Colon (tissue), 2 donors: ENCODE data around the gene WNT16.
"Not testable (repeated sequence)": the region's sequence is repeated elsewhere in the genome, so short reads cannot be mapped to it uniquely, and the experiment has no call there.

ENCODE experiments used
- FAIRE-seq: peaks from 2 replicates; lab custom pipeline; 2012; peaks lifted over from hg19 to GRCh38; lab: Jason Lieb, UNC
- donor health status: control.
- donor health status: control.

WNT16 gene

GRCh38 chr7:121306565-121306964 is 22.2 kb upstream of the WNT16 start:
- no peak for FAIRE-seq

- no peak for FAIRE-seq
Observed at GRCh38 chr7:121307021-121307574, 21.7 kb upstream of the WNT16 start.

DNA sequence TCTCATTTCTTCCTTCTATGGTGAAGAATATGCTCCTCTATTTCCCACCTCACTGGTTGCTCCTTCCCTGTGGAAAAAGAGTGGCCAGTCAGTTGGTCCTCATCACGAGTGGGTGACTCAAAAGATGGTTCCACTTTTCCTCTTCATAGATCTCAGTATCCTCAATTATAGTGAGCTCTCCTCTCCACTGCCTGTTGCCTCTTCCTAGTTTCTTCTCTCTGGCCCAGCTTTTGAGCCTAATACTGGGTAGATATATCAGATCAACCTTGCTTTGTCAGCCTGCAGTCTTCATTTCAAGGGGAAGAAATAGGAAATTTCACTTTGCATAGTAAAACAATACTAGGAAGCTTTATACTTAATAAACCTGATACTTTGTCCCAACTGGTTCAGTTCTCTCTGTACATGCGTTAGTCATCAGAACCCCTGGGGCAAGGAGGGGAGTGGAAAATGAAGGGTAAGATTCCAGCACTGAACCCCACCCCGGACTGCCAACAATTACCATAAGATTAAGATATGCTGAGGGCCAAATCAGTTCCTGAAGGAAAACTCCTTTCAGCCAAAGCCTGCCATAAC is 15.5 kb upstream of the WNT16 start:
- FAIRE-seq: no peak

GRCh38 chr7:121313793-121314676 is 14.8 kb upstream of the WNT16 start:
- FAIRE-seq: no peak

- FAIRE-seq: not testable (repeated sequence)
Observed at GRCh38 chr7:121315170-121315569, 13.6 kb upstream of the WNT16 start.

- FAIRE-seq: no peak
Observed at GRCh38 chr7:121322460-121322859, 6.3 kb upstream of the WNT16 start.

DNA sequence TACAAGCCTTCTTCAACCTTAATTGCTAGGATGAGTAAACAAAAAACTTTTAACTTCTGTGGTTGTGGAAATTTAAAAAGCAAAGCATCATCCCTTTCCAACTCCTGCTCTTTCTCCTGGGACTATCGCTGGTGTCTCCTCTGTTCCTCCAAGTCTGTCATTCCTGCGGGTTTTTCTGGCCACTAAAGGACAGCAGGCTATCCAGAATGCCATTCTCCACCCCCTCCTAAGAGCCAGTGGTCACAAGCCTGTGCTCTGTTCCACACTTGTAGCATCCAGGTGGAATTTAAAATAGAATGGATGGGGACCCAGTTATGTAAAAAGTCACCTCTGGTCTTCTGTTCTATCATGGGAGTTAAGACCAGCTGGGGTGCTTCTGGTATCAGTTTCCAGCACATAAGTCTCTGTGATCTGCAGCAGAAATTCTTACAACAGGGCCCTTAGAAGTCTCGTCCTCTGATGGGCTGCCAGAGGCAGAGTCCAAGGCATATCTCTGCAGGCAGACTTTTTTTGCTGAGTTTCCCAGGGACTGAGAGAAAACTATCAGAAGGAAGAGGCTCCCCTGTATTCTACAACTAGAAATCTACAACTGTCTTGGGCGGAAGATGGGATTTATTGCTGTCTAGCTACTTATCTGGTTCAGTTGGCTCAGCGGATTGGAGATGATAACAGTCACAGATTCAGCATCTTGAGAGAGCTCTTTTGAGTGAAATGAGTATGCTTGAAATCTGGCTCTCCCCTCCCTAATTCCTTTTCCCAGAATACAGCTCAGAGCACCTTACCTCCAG is 5.1 kb upstream of the WNT16 start:
- FAIRE-seq: no peak

- no peak for FAIRE-seq
Observed at GRCh38 chr7:121327671-121328070, 1.1 kb upstream of the WNT16 start.

GRCh38 chr7:121329191-121330052 is 622 bp downstream of the WNT16 start:
- FAIRE-seq: no peak

- no peak for FAIRE-seq
Observed at GRCh38 chr7:121330053-121330833, 1.4 kb downstream of the WNT16 start.

GRCh38 chr7:121331048-121331447 is 2.2 kb downstream of the WNT16 start:
- no peak for FAIRE-seq

- no peak for FAIRE-seq
Observed at GRCh38 chr7:121331574-121331973, 2.8 kb downstream of the WNT16 start.

DNA sequence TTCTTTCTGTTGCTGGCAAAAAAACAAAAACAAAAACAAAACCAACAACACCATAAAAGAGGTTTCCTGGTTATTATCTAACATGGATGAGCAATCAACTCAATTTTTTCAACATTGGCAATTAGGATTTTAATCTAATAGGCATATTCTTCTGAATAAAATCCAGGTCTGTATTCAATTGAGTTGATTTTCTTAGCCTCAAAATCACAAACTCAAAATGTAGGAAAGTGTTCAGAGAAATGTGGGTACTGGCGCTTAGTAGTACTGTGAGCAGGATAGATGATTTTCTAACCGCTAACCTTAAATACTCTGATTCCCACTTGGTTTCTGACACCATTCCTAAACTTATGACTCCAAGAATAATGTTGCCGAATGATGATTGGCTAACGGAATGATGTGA is 5.6 kb downstream of the WNT16 start:
- FAIRE-seq: no peak

DNA sequence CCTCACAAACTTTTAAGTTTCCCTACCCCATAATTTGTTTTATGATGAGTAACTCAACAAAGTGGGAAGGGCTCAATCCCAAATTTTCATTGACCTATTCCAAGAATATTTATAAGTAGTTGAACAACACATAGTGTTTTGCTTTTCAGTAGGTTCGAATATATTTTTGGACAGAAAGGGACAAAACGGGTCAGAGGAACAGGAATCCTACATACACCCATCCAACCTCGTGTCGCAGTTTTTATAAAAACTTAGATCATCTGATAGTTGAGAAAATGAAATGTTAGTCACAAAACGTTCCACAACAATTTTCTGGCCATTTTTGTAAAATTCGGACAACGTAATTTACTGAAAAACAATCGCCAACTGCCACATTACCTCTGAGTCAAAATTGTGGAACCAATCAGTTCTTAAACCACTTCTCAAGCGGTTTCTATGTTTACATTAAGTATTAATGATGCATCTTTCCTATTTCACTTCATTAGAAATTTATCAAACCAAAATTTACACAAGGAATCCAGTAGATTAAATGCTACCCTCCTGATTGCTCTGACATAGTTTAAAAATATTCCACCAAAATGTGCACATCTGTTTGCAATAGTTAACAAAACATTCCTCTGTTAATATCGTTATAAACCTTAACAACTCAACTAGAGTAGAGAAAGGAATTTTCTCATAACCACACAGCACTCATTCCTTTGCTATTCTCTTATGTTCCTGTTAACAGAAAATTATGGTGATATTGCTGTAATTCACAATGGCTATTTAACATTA is 6.3 kb downstream of the WNT16 start:
- no peak for FAIRE-seq

GRCh38 chr7:121336579-121336978 is 7.8 kb downstream of the WNT16 start:
- no peak for FAIRE-seq

DNA sequence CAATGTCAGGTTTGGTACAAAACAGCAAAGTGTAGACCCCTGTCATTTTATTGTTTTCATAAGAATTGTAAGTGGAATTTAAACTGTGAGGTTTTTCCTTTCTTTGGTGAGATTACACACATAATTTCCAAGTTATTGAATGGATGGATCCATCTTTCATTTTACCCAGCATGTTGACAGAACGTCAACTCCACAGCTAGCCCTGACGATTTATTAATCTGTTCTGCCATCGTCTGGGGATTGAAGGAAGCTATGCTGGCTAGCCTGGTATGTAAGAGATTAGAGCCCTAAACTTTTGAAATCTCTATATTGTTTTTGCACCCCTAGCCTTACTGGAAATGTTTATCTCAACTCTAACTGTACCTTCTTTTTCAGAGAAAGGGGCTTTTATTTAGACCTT is 8.6 kb downstream of the WNT16 start:
- no peak for FAIRE-seq

- no peak for FAIRE-seq
Observed at GRCh38 chr7:121339082-121339481, 10.3 kb downstream of the WNT16 start.

DNA sequence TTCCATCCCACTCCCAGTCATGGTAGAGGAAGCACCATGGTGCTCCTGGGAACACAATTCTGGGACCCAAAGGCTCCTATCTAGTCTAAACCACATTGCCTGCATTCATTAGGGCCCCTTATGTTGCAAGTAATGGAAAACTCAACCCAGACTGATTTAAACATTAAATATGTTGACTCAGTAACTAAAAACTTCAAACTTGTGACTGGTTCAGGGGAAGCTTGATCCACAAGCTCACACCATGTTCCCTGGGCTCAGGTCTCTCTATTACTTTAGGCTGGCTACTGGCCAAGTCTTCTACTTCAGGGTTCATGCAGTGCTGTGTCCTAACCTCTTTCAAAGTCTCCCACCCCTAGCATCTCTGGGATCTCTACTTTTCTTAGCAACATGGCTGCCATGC is 13.1 kb downstream of the WNT16 start:
- FAIRE-seq: no peak

DNA sequence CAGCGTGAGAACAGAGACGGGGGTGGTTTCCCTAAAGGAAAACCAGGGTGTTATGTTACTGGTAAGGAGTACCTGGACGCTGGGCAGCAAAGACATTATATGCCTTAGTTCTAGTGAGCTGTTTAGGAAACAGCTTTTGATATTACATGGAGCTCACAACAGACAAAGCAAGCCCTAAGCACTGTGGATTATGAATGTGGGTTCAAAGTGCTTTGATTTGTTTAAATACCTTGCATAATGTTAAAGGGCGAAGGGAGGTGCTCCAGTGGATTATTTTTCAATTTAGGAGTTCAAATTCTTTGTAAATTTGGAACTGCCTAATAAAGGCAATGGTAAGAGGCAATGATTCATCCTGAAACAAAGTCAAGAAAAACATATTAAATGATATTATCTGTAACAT is 13.8 kb downstream of the WNT16 start:
- no peak for FAIRE-seq

DNA sequence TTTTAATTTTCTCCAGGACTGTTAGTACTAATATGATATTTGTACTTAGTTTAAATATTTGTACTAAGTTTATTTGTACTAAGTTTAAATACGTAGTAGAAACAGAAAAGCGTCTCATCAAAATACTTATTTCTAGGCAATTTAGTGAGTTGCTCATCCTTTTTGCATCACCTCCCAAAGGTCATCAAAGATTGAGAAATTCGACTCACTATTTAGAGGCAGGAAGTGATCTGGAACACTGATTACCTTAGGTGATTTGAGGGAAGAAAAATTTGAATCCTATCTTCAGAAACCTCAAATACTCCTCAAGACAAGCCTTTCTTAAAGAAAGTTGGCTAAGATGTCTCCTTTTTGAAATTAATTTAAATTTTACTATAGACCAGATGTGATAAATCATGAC is 14.5 kb downstream of the WNT16 start:
- FAIRE-seq: no peak
